PFSK-1 (cell line): ENCODE data around the gene PA2G4.

Experiments
- FOXP2 ChIP-seq: optimal IDR thresholded peaks from 2 replicates; pipeline ENCODE3; 2011; ENCODE audit warnings: borderline replicate concordance, control low read depth, inconsistent platforms; ENCODE audit not compliant: insufficient read depth; ENCODE audit errors: extremely low read length, extremely low read depth
- POLR2AphosphoS5 ChIP-seq: IDR thresholded peaks from 2 replicates; pipeline ENCODE4 v1.6.1; 2012; ENCODE audit warnings: low read depth, mild to moderate bottlenecking, control low read depth, low read length, moderate library complexity
- REST ChIP-seq, 2 experiments: IDR thresholded peaks; 2 replicates each; pipeline versions ENCODE4 v1.6.1 to v1.8.0; 2011 to 2012; ENCODE audit warnings: low read depth in 2 of 2, low read length in 2 of 2, control low read depth in 1 of 2, inconsistent platforms in 1 of 2, mild to moderate bottlenecking in 1 of 2, moderate library complexity in 1 of 2; ENCODE audit not compliant: insufficient read depth in 1 of 2
- SIN3A ChIP-seq: IDR thresholded peaks from 2 replicates; pipeline ENCODE4 v1.6.1; 2012; ENCODE audit warnings: mild to moderate bottlenecking, low read length, moderate library complexity, borderline replicate concordance; ENCODE audit not compliant: insufficient read depth
- TAF1 ChIP-seq: IDR thresholded peaks from 2 replicates; pipeline ENCODE4 v1.6.1; 2012; ENCODE audit warnings: low read length, control low read depth, borderline replicate concordance; ENCODE audit not compliant: insufficient read depth

PA2G4 gene

DNA sequence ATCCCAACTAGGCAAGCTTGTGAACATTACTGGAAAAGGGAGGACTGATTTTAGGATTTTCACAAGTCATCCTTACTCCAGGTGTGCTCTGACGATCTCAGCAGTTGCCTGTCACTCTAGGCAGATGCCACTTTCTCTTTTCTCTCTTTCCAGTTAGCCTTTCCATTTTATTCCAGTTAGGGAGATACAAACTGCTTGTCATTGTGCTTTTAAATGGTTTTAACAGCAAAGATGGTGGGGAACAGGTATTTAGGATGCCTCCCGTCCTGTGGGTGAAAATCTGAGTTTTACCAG lies 1.2 kb downstream of the PA2G4 start:
- TF ChIP-seq POLR2AphosphoS5 (no peak), FOXP2 (no peak), TAF1 (no peak), REST (IDR thresholded peaks at IDR 0.05; ENCODE audit: insufficient read depth in 1 of 2, low read depth in 2 of 2, low read length in 2 of 2) (no peak), SIN3A (no peak)

GRCh38 chr12:56107242-56107641 lies 2.9 kb downstream of the PA2G4 start:
- no peak for TF ChIP-seq SIN3A
- no peak for TF ChIP-seq FOXP2
- no peak for TF ChIP-seq REST (IDR thresholded peaks at IDR 0.05; ENCODE audit: insufficient read depth in 1 of 2, low read depth in 2 of 2, low read length in 2 of 2)

DNA sequence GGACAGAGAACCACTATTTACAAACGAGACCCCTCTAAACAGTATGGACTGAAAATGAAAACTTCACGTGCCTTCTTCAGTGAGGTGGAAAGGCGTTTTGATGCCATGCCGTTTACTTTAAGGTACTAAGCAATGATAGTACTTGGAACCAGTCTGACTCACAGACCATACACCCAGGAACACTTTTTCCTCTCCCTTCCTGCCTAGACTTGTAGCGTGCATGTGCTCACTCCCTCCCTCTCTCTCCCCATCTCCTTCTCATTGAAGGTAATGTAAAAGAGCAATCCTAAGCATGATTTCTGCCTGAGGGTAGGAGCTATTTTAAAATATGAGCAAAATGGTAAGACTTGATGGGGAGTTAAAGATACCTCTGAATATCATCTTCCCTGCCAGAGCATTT lies 6.2 kb downstream of the PA2G4 start:
- TF ChIP-seq TAF1 (no peak), SIN3A (no peak), REST (IDR thresholded peaks at IDR 0.05; ENCODE audit: insufficient read depth in 1 of 2, low read depth in 2 of 2, low read length in 2 of 2) (no peak), FOXP2 (no peak), POLR2AphosphoS5 (no peak)

DNA sequence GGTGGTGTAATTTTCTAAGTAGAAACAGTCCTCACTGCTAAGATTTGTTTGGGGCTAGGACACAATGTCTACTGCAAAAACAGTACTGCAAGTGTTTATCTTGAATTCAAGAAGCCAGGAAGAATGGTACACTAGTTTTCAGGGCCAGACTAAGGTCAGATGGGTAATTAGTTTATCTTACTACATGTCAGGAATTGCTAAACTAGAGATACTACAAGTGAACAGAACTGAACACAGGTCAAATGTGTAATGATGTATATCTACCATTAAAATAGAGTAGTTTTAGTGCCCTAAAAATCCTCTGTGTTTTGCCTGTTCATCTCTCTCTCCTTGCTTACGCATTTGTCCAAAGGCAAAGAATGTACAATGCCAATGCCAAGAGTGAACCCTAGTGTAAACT lies 9.7 kb downstream of the PA2G4 start:
- TF ChIP-seq SIN3A (no peak), POLR2AphosphoS5 (peak; percentile 39; the same call in 1 of the 2 replicates)

GRCh38 chr12:56115329-56115728 lies 11.0 kb downstream of the PA2G4 start:
- TF ChIP-seq TAF1 (no peak), SIN3A (no peak), POLR2AphosphoS5 (no peak), REST (IDR thresholded peaks at IDR 0.05; ENCODE audit: insufficient read depth in 1 of 2, low read depth in 2 of 2, low read length in 2 of 2) (no peak), FOXP2 (no peak)

DNA sequence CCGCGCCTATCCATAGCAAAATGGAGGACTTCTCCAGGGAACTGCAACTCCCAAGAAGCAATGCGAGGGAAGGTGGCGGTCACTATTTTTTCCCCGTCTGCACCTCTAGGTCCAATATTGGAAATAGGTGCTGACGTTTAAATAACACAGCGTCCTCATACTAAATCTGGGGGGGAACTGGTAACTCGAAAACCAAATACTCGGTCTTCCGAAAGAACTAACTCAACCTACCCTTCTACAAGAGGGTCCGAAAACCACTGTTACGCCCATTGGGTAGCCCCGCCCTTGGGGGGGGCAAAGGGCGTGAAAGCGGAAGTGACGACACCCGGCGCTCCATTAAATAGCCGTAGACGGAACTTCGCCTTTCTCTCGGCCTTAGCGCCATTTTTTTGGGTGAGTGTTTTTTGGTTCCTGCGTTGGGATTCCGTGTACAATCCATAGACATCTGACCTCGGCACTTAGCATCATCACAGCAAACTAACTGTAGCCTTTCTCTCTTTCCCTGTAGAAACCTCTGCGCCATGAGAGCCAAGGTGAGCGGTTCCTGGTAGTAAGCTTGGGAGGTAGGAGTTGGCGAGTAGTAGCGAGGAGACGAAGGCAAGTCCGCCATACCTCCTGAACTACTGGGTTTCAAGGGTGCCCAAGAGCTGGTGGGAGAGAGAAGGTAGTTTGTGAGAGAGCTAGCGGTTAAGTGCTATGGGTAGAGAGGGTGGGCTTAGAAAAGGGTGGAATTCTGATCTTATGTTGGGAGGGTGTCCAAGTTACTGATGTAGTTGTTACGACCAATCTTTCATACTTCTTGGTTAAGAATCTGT lies 12.1 kb downstream of the PA2G4 start, which contains the start of gene RPL41:
Gene RPL41 (plus strand): TSS at position 367 of the 815 bp plus-strand sequence.
- peak; percentile 99 for TF ChIP-seq TAF1
- TF ChIP-seq REST (IDR thresholded peaks at IDR 0.05; ENCODE audit: insufficient read depth in 1 of 2, low read depth in 2 of 2, low read length in 2 of 2) = peak in 1 of 2 experiments; percentile 69; a peak in 2 of 4 replicates
- TF ChIP-seq POLR2AphosphoS5 = peak; percentile 100
- no peak for TF ChIP-seq FOXP2
- TF ChIP-seq SIN3A = 0 out of 2 replicates have a peak, but pooled peaks have one; percentile 18
